GM06990 (cell line): ENCODE measurements around the gene RELN.

ENCODE experiments used
- DNase-seq: peaks from one replicate; pipeline ENCODE4 v3.0.0-alpha.2; 2011; ENCODE audit not compliant: insufficient read length; ENCODE audit errors: extremely low read depth
- H3K27me3 ChIP-seq: replicated peaks from 2 replicates; pipeline ENCODE4 v1.6.0; 2011; ENCODE audit warnings: low read length; ENCODE audit not compliant: control insufficient read depth, insufficient read depth
- H3K36me3 ChIP-seq: 2 replicates; pipeline ENCODE4 v1.5.1; 2011; ENCODE audit warnings: low read length; ENCODE audit not compliant: control insufficient read depth, insufficient read depth
- H3K4me3 ChIP-seq: replicated peaks from 2 replicates; pipeline ENCODE4 v1.5.1; 2011; ENCODE audit warnings: low read depth, mild to moderate bottlenecking, control low read depth, low read length
- CTCF ChIP-seq: IDR thresholded peaks from 2 replicates; pipeline ENCODE4 v1.5.1; 2011; ENCODE audit warnings: low read length, control low read depth, mild to moderate bottlenecking, inconsistent platforms; ENCODE audit not compliant: insufficient read depth, poor library complexity, severe bottlenecking

Gene RELN

GRCh38 chr7:103683348-103683747 lies 306.1 kb downstream of the RELN start:
- no peak for DNase-seq
- no peak for TF ChIP-seq CTCF
- no peak overlapping the region for H3K4me3 ChIP-seq
- H3K36me3 ChIP-seq = no peaks in the 10 kb centered on the region
- no peaks in the 10 kb centered on the region for H3K27me3 ChIP-seq

GRCh38 chr7:103680161-103681144 lies 309.0 kb downstream of the RELN start:
- TF ChIP-seq CTCF = no peak

GRCh38 chr7:103679151-103680132 lies 310.0 kb downstream of the RELN start:
- Histone ChIP-seq H3K36me3 (no peaks in the 10 kb centered on the region), H3K4me3 (no peak overlapping the region), H3K27me3 (no peaks in the 10 kb centered on the region)
- DNase-seq = no peak
- TF ChIP-seq CTCF = no peak

More at GRCh38 chr7:103680161-103681144, 309.0 kb downstream of the RELN start:
- Histone ChIP-seq H3K4me3 (no peak overlapping the region), H3K36me3 (no peaks in the 10 kb centered on the region), H3K27me3 (no peaks in the 10 kb centered on the region)
- no peak for DNase-seq

GRCh38 chr7:103668279-103668941 lies 321.0 kb downstream of the RELN start:
- Histone ChIP-seq H3K4me3 (no peak overlapping the region), H3K36me3 (no peaks in the 10 kb centered on the region), H3K27me3 (no peaks in the 10 kb centered on the region)
- no peak for TF ChIP-seq CTCF
- no peak for DNase-seq

- DNase-seq = no peak
- no peaks in the 10 kb centered on the region for H3K36me3 ChIP-seq
- no peaks in the 10 kb centered on the region for H3K27me3 ChIP-seq
- H3K4me3 ChIP-seq = no peak overlapping the region
- no peak for TF ChIP-seq CTCF
Observed at GRCh38 chr7:103666326-103666725, 323.1 kb downstream of the RELN start.
